ENCODE results near the gene ELMO3. TPM values are rescaled to one million over a fixed set of nuclear protein-coding genes. Genes with fewer than 3 reads are reported as not detected.

ELMO3 gene
- total and polyA plus RNA-seq, 2 of the 13 experiments (the other 11 are each of a cell fraction or from before 2014, with no cell fraction given) = 2.6 to 4.0 TPM

GRCh38 chr16:67164599-67165061 lies 34.3 kb upstream of the ELMO3 start, which contains the start of gene HSF4 (continued):
- TF ChIP-seq ZNF784 (CRISPR knock-in tag; IDR thresholded peaks at IDR 0.05; ENCODE audit: borderline replicate concordance) (peak; percentile 94; the same call in 1 of the 2 replicates), ZNF256 (CRISPR knock-in tag; conservative IDR thresholded peaks at IDR 0.05) (0 out of 2 replicates have a peak, but pooled peaks have one; percentile 65), CAMTA2 (CRISPR knock-in tag; IDR thresholded peaks at IDR 0.05; ENCODE audit: borderline replicate concordance) (peak; percentile 83; the same call in 1 of the 2 replicates), SMARCC2 (IDR thresholded peaks at IDR 0.05) (no peak), YEATS4 (CRISPR knock-in tag; IDR thresholded peaks at IDR 0.05; ENCODE audit: borderline replicate concordance) (peak; percentile 90), SP140L (CRISPR knock-in tag; IDR thresholded peaks at IDR 0.05; ENCODE audit: borderline replicate concordance) (no peak; the same call in 1 of the 2 replicates), MXD4 (CRISPR knock-in tag; IDR thresholded peaks at IDR 0.05) (peak; percentile 87), ZNF317 (CRISPR knock-in tag; IDR thresholded peaks at IDR 0.05) (no peak), ZNF713 (CRISPR knock-in tag; IDR thresholded peaks at IDR 0.05) (peak; percentile 75; the same call in 1 of the 2 replicates), ETS1 (CRISPR knock-in tag; IDR thresholded peaks at IDR 0.05) (no peak), HNF4A (CRISPR knock-in tag; IDR thresholded peaks at IDR 0.05) (peak; percentile 38; the same call in 1 of the 2 replicates), SCMH1 (CRISPR knock-in tag; IDR thresholded peaks at IDR 0.05; ENCODE audit: borderline replicate concordance) (no peak), DMAP1 (CRISPR knock-in tag; IDR thresholded peaks at IDR 0.05) (peak; percentile 46; the same call in 1 of the 2 replicates), ZSCAN20 (CRISPR knock-in tag; IDR thresholded peaks at IDR 0.05; ENCODE audit: borderline replicate concordance) (peak; percentile 90; the same call in 1 of the 2 replicates), NCOA5 (CRISPR knock-in tag; IDR thresholded peaks at IDR 0.05) (no peak), ADNP (CRISPR knock-in tag; IDR thresholded peaks at IDR 0.05) (no peak), ZNF446 (CRISPR knock-in tag; IDR thresholded peaks at IDR 0.05) (peak; percentile 48; the same call in 1 of the 2 replicates), ISX (CRISPR knock-in tag; conservative IDR thresholded peaks at IDR 0.05) (peak; percentile 91; the same call in 1 of the 2 replicates), SRSF9 (IDR thresholded peaks at IDR 0.05; ENCODE audit: borderline replicate concordance, insufficient read depth, low read depth, low read length, poor library complexity, severe bottlenecking) (no peak), ZNF503 (CRISPR knock-in tag; IDR thresholded peaks at IDR 0.05) (peak; percentile 98), ZBTB34 (CRISPR knock-in tag; IDR thresholded peaks at IDR 0.05) (peak; percentile 77), ZUFSP (CRISPR knock-in tag; IDR thresholded peaks at IDR 0.05; ENCODE audit: borderline replicate concordance) (no peak), ZNF552 (CRISPR knock-in tag; IDR thresholded peaks at IDR 0.05; ENCODE audit: borderline replicate concordance) (peak; percentile 75; the same call in 1 of the 2 replicates), GTF2F1 (IDR thresholded peaks at IDR 0.05; ENCODE audit: low read length) (no peak), RAD21 (CRISPR knock-in tag; IDR thresholded peaks at IDR 0.05) (peak; percentile 60; the same call in 1 of the 2 replicates)

Data from HepG2 (cell line).